ENCODE measurements around the gene HAL.

HAL gene

GRCh38 chr12:96006727-96007126, 10.6 kb upstream of the HAL start:
- no peak for DNase-seq

GRCh38 chr12:96000858-96001257, 4.7 kb upstream of the HAL start:
- DNase-seq: no peak

GRCh38 chr12:95999484-95999883, 3.3 kb upstream of the HAL start:
- no peak for DNase-seq

GRCh38 chr12:95998611-95999286, 2.6 kb upstream of the HAL start:
- peak; percentile 33 to 45 for DNase-seq

- no peak for DNase-seq
These were observed 1.9 kb upstream of the HAL start for GRCh38 chr12:95997911-95998510.

- DNase-seq: no peak
These were observed 1.1 kb upstream of the HAL start for GRCh38 chr12:95997276-95997675.

- no peak for DNase-seq
These were observed 709 bp downstream of the HAL start for GRCh38 chr12:95995238-95996031.

GRCh38 chr12:95994476-95994875, 1.7 kb downstream of the HAL start:
- DNase-seq: no peak

GRCh38 chr12:95993907-95994306, 2.2 kb downstream of the HAL start:
- no peak for DNase-seq

- DNase-seq: no peak
These were observed 6.0 kb downstream of the HAL start for GRCh38 chr12:95990136-95990535.

GRCh38 chr12:95989504-95990123, 6.5 kb downstream of the HAL start:
- no peak for DNase-seq

GRCh38 chr12:95988506-95989275, 7.5 kb downstream of the HAL start:
- no peak for DNase-seq

- DNase-seq: no peak
These were observed 9.2 kb downstream of the HAL start for GRCh38 chr12:95986635-95987570.

GRCh38 chr12:95984682-95985081, 11.5 kb downstream of the HAL start:
- no peak for DNase-seq

GRCh38 chr12:95982602-95983001, 13.5 kb downstream of the HAL start:
- no peak for DNase-seq

GRCh38 chr12:95980437-95980836, 15.7 kb downstream of the HAL start:
- no peak for DNase-seq

- DNase-seq: no peak
These were observed 17.4 kb downstream of the HAL start for GRCh38 chr12:95978774-95979173.

GRCh38 chr12:95978351-95978750, 17.8 kb downstream of the HAL start:
- no peak for DNase-seq

- DNase-seq: no peak
These were observed 18.3 kb downstream of the HAL start for GRCh38 chr12:95977764-95978305.

- DNase-seq: no peak
These were observed 19.7 kb downstream of the HAL start for GRCh38 chr12:95976416-95976832.

GRCh38 chr12:95975491-95975890, 20.7 kb downstream of the HAL start:
- DNase-seq: no peak

Measured in activated T-cell treated with anti-CD3 and anti-CD28 coated beads, Interleukin-2, amount 50 U/mL, for 48 hours (primary cell).